H9 (cell line): ENCODE results near the gene PEX16. TPM values are rescaled to one million over a fixed set of nuclear protein-coding genes. Genes with fewer than 3 reads are reported as not detected.

Source experiments
- DNase-seq: peaks from one replicate; pipeline ENCODE4 v3.0.0-alpha.2; 2017
- H2AFZ ChIP-seq: one replicate; pipeline ENCODE4 v1.6.1; 2013; ENCODE audit warnings: mild to moderate bottlenecking, low read length, control low read depth, moderate library complexity
- H2AK5ac ChIP-seq: 2 replicates; pipeline ENCODE4 v1.6.1; 2013; ENCODE audit warnings: low read length, control low read depth, mixed read lengths; ENCODE audit not compliant: insufficient read length
- H2BK120ac ChIP-seq: one replicate; pipeline ENCODE4 v1.6.1; 2013; ENCODE audit warnings: low read depth, mild to moderate bottlenecking, low read length, control low read depth, inconsistent platforms; ENCODE audit not compliant: poor library complexity, severe bottlenecking
- H2BK12ac ChIP-seq: 2 replicates; pipeline ENCODE4 v1.6.1; 2013; ENCODE audit warnings: low read length, control low read depth, mixed read lengths, low read depth; ENCODE audit not compliant: insufficient read length
- H2BK15ac ChIP-seq: 2 replicates; pipeline ENCODE4 v1.6.1; 2013; ENCODE audit warnings: low read depth, low read length, control low read depth
- H2BK20ac ChIP-seq: one replicate; pipeline ENCODE4 v1.6.1; 2013; ENCODE audit warnings: low read depth, mild to moderate bottlenecking, low read length, control low read depth, inconsistent platforms; ENCODE audit not compliant: poor library complexity, severe bottlenecking
- H2BK5ac ChIP-seq: 2 replicates; pipeline ENCODE4 v1.6.1; 2013; ENCODE audit warnings: low read length, control low read depth, mixed read lengths; ENCODE audit not compliant: insufficient read length
- H3K14ac ChIP-seq: 2 replicates; pipeline ENCODE4 v1.6.1; 2013; ENCODE audit warnings: low read length, control low read depth; ENCODE audit not compliant: insufficient read depth
- H3K18ac ChIP-seq: 2 replicates; pipeline ENCODE4 v1.6.1; 2013; ENCODE audit warnings: low read depth, mild to moderate bottlenecking, mixed read lengths, low read length, control low read depth; ENCODE audit not compliant: insufficient read length
- H3K23ac ChIP-seq: 2 replicates; pipeline ENCODE4 v1.6.1; 2013; ENCODE audit warnings: low read length, control low read depth, mixed read lengths, low read depth; ENCODE audit not compliant: insufficient read length
- H3K23me2 ChIP-seq: 2 replicates; pipeline ENCODE4 v1.6.1; 2013; ENCODE audit warnings: low read depth, mild to moderate bottlenecking, mixed read lengths, low read length, control low read depth; ENCODE audit not compliant: insufficient read length, poor library complexity, severe bottlenecking
- H3K27ac ChIP-seq: 2 replicates; pipeline ENCODE4 v1.5.1; 2013; ENCODE audit warnings: low read length, control low read depth, mixed read lengths, low read depth; ENCODE audit not compliant: insufficient read length
- H3K27me3 ChIP-seq: 2 replicates; pipeline ENCODE4 v1.6.1; 2013; ENCODE audit warnings: low read length, control low read depth, inconsistent platforms; ENCODE audit not compliant: insufficient read depth
- H3K4ac ChIP-seq: 2 replicates; pipeline ENCODE4 v1.6.1; 2013; ENCODE audit warnings: low read depth, mild to moderate bottlenecking, control low read depth, inconsistent platforms, low read length, moderate library complexity
- H3K4me1 ChIP-seq: 2 replicates; pipeline ENCODE4 v1.6.1; 2013; ENCODE audit warnings: low read length, control low read depth, inconsistent platforms; ENCODE audit not compliant: insufficient read depth
- H3K4me2 ChIP-seq: 2 replicates; pipeline ENCODE4 v1.6.1; 2013; ENCODE audit warnings: low read length, control low read depth, mixed read lengths; ENCODE audit not compliant: insufficient read length, insufficient read depth
- H3K56ac ChIP-seq: 2 replicates; pipeline ENCODE4 v1.6.1; 2013; ENCODE audit warnings: low read depth, mild to moderate bottlenecking, mixed read lengths, low read length, control low read depth; ENCODE audit not compliant: insufficient read length
- H3K79me1 ChIP-seq: 2 replicates; pipeline ENCODE4 v1.6.1; 2013; ENCODE audit warnings: low read depth, mild to moderate bottlenecking, moderate library complexity, low read length, control low read depth, inconsistent platforms; ENCODE audit not compliant: insufficient read depth, poor library complexity, severe bottlenecking
- H3K79me2 ChIP-seq: 2 replicates; pipeline ENCODE4 v1.6.1; 2013; ENCODE audit warnings: low read length, control low read depth, inconsistent platforms; ENCODE audit not compliant: insufficient read depth
- H3K9ac ChIP-seq: 2 replicates; pipeline ENCODE4 v1.6.1; 2013; ENCODE audit warnings: low read length, control low read depth, mixed read lengths; ENCODE audit not compliant: insufficient read length; ENCODE audit errors: extremely low read depth
- H3K9me3 ChIP-seq: one replicate; pipeline ENCODE4 v1.6.1; 2013; ENCODE audit warnings: low read depth, low read length, inconsistent platforms; ENCODE audit not compliant: control insufficient read depth
- H3T11ph ChIP-seq: one replicate; pipeline ENCODE4 v1.6.1; 2013; ENCODE audit warnings: mild to moderate bottlenecking, low read length, control low read depth, inconsistent platforms
- H4K20me1 ChIP-seq: one replicate; pipeline ENCODE4 v1.6.1; 2013; ENCODE audit not compliant: control insufficient read depth, insufficient read length, insufficient read depth
- H4K5ac ChIP-seq: 2 replicates; pipeline ENCODE4 v1.6.1; 2013; ENCODE audit warnings: low read depth, mild to moderate bottlenecking, mixed read lengths, low read length, control low read depth; ENCODE audit not compliant: insufficient read length
- H4K8ac ChIP-seq: replicated peaks from 2 replicates; pipeline ENCODE4 v1.6.1; 2013; ENCODE audit warnings: low read length, control low read depth, mixed read lengths, low read depth; ENCODE audit not compliant: insufficient read length
- H4K91ac ChIP-seq: 2 replicates; pipeline ENCODE4 v1.6.1; 2013; ENCODE audit warnings: low read depth, mild to moderate bottlenecking, moderate library complexity, mixed read lengths, low read length, control low read depth; ENCODE audit not compliant: insufficient read length
- H3K27ac Mint-ChIP-seq, 3 experiments: 2 replicates in 2 of 3; 3 replicates in 1 of 3; pipeline ENCODE4 v1.8.0; 2020 to 2021; ENCODE audit warnings: mixed read lengths in 3 of 3, mild to moderate bottlenecking in 1 of 3, moderate library complexity in 1 of 3
- H3K27me3 Mint-ChIP-seq: 2 replicates; pipeline ENCODE4 v1.8.0; 2021; ENCODE audit warnings: low read depth, mild to moderate bottlenecking, moderate library complexity, mixed read lengths
- H3K36me3 Mint-ChIP-seq, 3 experiments: 2 replicates in 2 of 3; 3 replicates in 1 of 3; pipeline ENCODE4 v1.8.0; 2020 to 2021; ENCODE audit warnings: low read depth in 3 of 3, mixed read lengths in 3 of 3; ENCODE audit not compliant: insufficient read depth in 1 of 3
- H3K4me1 Mint-ChIP-seq, 2 experiments: 2 replicates each; pipeline ENCODE4 v1.8.0; 2020; ENCODE audit warnings: mixed read lengths in 2 of 2
- H3K4me3 Mint-ChIP-seq, 2 experiments: 2 replicates in 1 of 2; 3 replicates in 1 of 2; pipeline ENCODE4 v1.8.0; 2020 to 2021; ENCODE audit warnings: mild to moderate bottlenecking in 2 of 2, mixed read lengths in 2 of 2, moderate library complexity in 1 of 2
- H3K9me3 Mint-ChIP-seq, 2 experiments: 2 replicates in 1 of 2; 3 replicates in 1 of 2; pipeline ENCODE4 v1.8.0; 2020; ENCODE audit warnings: mild to moderate bottlenecking in 2 of 2, mixed read lengths in 2 of 2, moderate library complexity in 1 of 2
- CTCF ChIP-seq: fragments of 200-600 bp; sonication (generic); conservative IDR thresholded peaks from 3 replicates; pipeline ENCODE4 v1.8.0; 2021; ENCODE audit warnings: antibody characterized with exemption, mild to moderate bottlenecking
- WGBS: extraction: QIAGEN DNeasy Blood & Tissue Kit; methylation state at CpG from one replicate; pipeline ENCODE4 v1.1.7; 2013; ENCODE audit warnings: missing lambda C conversion rate, low lambda C conversion rate, mixed read lengths; ENCODE audit not compliant: insufficient read length; ENCODE audit errors: extremely low coverage; 5-methylcytosine and 5-hydroxymethylcytosine counted together
- total RNA-seq: library from RNA; stranded (reverse); gene quantifications from 2 replicates; pipeline ENCODE4 v1.2.1, GENCODE V29; 2021

Gene PEX16
- total RNA-seq, 1 experiment from 2014 or later = 30.8 TPM

GRCh38 chr11:45905095-45905494 lies 12.6 kb downstream of the PEX16 start:
- Histone ChIP-seq H3K4me1 (no peaks in the 10 kb centered on the region), H2AFZ (no peak overlapping the region), H3K18ac (no peak overlapping the region), H3K14ac (no peak overlapping the region), H3K23me2 (peaks cover 7% of the 10 kb centered on the region), H2BK15ac (no peak overlapping the region), H3K79me2 (no peaks in the 10 kb centered on the region), H3K4ac (no peak overlapping the region), H3K56ac (no peak overlapping the region), H4K91ac (no peak overlapping the region), H2BK20ac (no peak overlapping the region), H2BK12ac (no peak overlapping the region), H2BK120ac (no peak overlapping the region), H3K9ac (no peak overlapping the region), H4K20me1 (no peaks in the 10 kb centered on the region), H3K27ac (no peak overlapping the region), H3T11ph (no peak overlapping the region), H4K8ac (no peak overlapping the region), H3K79me1 (no peaks in the 10 kb centered on the region), H3K9me3 (no peaks in the 10 kb centered on the region), H2BK5ac (no peak overlapping the region), H3K27me3 (no peaks in the 10 kb centered on the region; the same call in 1 of the 2 replicates), H3K23ac (no peak overlapping the region), H4K5ac (no peak overlapping the region), H2AK5ac (no peak overlapping the region), H3K4me2 (no peak overlapping the region)
- Mint-ChIP-seq H3K4me3 (no peak overlapping the region), H3K27ac (no peak overlapping the region), H3K27me3 (peaks cover 6% of the 10 kb centered on the region), H3K9me3 (no peaks in the 10 kb centered on the region), H3K4me1 (peaks cover 10 to 11% of the 10 kb centered on the region in 2 experiments), H3K36me3 (peaks cover 10 to 33% (median 19%) of the 10 kb centered on the region in 3 experiments)
- no peak for TF ChIP-seq CTCF
- DNase-seq = no peak
- no CpG with 5 or more reads among the region's 19 CpGs for WGBS
